ENCODE results near the gene SFSWAP.

DNA sequence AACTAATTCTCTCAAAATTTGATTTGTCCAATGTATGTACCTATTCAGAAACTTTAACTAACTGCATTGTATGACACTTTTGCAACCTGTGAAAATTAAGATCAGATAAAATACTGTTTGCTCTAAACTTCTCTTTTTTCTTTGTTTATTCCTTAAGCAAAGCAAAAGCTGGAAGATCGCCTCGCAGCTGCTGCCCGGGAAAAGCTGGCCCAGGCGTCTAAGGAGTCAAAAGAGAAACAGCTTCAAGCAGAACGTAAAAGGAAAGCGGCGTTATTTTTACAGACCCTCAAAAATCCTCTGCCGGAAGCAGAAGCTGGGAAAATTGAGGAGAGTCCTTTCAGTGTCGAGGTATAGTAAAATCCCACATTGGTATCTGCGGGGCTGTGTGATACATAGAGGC lies 55.1 kb downstream of the SFSWAP start:
- TF ChIP-seq, protein P1, sequence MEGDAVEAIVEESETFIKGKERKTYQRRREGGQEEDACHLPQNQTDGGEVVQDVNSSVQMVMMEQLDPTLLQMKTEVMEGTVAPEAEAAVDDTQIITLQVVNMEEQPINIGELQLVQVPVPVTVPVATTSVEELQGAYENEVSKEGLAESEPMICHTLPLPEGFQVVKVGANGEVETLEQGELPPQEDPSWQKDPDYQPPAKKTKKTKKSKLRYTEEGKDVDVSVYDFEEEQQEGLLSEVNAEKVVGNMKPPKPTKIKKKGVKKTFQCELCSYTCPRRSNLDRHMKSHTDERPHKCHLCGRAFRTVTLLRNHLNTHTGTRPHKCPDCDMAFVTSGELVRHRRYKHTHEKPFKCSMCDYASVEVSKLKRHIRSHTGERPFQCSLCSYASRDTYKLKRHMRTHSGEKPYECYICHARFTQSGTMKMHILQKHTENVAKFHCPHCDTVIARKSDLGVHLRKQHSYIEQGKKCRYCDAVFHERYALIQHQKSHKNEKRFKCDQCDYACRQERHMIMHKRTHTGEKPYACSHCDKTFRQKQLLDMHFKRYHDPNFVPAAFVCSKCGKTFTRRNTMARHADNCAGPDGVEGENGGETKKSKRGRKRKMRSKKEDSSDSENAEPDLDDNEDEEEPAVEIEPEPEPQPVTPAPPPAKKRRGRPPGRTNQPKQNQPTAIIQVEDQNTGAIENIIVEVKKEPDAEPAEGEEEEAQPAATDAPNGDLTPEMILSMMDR (IDR thresholded peaks at IDR 0.05; ENCODE audit: insufficient read depth, low read length), result no peak
- TF ChIP-seq POLR2AphosphoS5 (IDR thresholded peaks at IDR 0.05; ENCODE audit: low read depth), result no peak
- no peak for TF ChIP-seq SPI1 (IDR thresholded peaks at IDR 0.05; ENCODE audit: borderline replicate concordance, low read depth)

Measured in HL-60 (cell line).